ENCODE data around the gene MBOAT2.

- TF ChIP-seq CTCF (IDR thresholded peaks at IDR 0.05; ENCODE audit: low read depth, low read length, poor library complexity, severe bottlenecking) = no peak
- no peak for TF ChIP-seq EZH2phosphoT487 (IDR thresholded peaks at IDR 0.05; ENCODE audit: borderline replicate concordance, low read length)
These were observed 77.1 kb downstream of the MBOAT2 start for GRCh38 chr2:8926356-8926755.
